AG09319 (cell line): Measurements from ENCODE around the gene GMIP.

ENCODE experiments used
- DNase-seq: peaks from one replicate; pipeline ENCODE4 v3.0.0-alpha.2; 2010; ENCODE audit warnings: low read depth; ENCODE audit errors: extremely low read depth
- CTCF ChIP-seq: IDR thresholded peaks from 2 replicates; pipeline ENCODE4 v1.5.1; 2011; ENCODE audit warnings: low read depth, mild to moderate bottlenecking, inconsistent platforms, low read length, moderate library complexity

Gene GMIP

GRCh38 chr19:19662344-19662743 lies 18.9 kb upstream of the GMIP start:
- TF ChIP-seq CTCF: no peak

GRCh38 chr19:19661675-19662251 lies 18.3 kb upstream of the GMIP start:
- no peak for DNase-seq
- no peak for TF ChIP-seq CTCF

More at GRCh38 chr19:19662344-19662743, 18.9 kb upstream of the GMIP start:
- DNase-seq: no peak

DNA sequence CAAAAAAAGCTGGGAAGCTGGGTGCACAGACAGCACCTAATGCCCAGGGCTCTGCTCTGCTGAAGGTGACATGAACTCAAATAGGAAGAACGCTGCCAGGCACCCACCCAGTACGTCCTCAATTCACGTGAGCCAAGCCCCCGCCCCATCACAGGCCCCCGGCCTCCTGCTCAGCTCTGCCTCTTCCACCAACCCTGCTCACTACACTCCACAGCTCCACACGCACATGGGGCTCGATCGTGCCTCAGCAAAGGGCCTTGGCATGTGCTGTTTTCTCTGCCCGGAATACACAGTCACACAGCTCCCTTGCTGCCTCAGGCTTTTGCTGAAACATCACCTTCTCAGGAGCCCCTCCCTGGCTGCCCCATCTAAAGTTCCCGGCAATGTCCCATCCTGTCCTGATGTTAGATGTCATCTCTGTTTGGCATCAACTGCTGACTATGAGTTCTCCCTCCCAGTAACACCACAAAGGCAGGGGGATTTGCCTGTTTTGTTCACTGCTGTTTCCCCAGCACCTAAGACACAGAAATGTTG lies 17.8 kb upstream of the GMIP start:
- TF ChIP-seq CTCF: no peak
- no peak for DNase-seq

GRCh38 chr19:19659646-19660245 lies 16.3 kb upstream of the GMIP start:
- no peak for DNase-seq
- no peak for TF ChIP-seq CTCF

GRCh38 chr19:19657397-19657783 lies 13.9 kb upstream of the GMIP start:
- no peak for DNase-seq
- TF ChIP-seq CTCF: no peak

DNA sequence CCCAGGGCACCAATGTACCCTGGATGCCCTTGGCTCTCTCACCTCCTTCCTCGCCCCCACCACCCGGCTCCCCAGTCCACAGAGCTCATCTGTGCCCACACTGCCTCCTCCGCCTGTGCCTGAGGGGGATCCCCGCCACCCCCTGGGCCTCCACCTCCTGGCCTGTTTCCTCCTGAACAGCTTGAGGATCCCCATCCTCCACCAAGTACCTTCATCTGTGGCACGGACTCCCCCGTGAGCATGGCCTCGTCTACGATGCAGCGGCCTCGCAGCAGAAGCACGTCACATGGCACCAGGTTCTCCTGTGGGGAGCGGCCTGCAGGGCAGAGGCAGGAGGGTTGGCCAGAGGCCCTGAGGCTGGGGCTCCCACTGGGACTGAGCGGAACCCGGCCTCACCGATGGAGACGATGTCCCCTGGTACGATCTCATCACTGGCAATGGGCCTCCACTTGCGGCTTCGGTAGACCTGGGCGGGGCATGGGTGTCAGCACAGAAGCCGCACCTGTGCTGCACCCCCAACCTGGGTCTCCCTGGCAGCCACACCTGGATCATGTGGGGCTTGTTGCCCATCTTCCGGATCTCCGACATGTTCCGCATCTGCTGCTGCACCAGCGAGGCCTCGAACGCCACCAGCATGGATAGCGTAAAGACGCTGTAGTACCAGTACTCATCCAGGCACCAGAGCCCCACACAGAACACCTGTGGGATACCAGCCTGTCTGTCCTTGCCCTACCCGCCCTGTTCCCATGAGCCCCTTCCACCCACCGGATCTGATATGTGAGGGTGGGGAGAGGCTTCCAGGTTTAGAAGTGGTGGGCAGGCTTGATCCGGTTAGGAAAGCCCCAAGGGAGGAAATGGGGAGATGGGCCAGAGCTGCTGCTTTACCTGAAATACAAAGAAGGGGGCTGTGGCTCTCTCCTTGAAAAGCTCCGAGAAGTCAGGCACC lies 13.3 kb upstream of the GMIP start:
- no peak for DNase-seq
- TF ChIP-seq CTCF: no peak
